Neural progenitor cell (in vitro differentiated cells): ENCODE results near the gene THEM4. TPM values are rescaled to one million over a fixed set of nuclear protein-coding genes. Genes with fewer than 3 reads are reported as not detected.

ENCODE experiments used
- DNase-seq: peaks from one replicate; pipeline ENCODE4 v3.0.0-alpha.2; 2016; ENCODE audit warnings: low spot score
- H2AFZ ChIP-seq: fragments of 200-600 bp; sonication (generic); replicated peaks from 2 replicates; pipeline ENCODE4 v1.6.1; 2016; ENCODE audit warnings: antibody characterized with exemption
- H3F3A ChIP-seq: fragments of 200-600 bp; sonication (generic); 2 replicates; pipeline ENCODE4 v1.6.1; 2016; ENCODE audit warnings: antibody characterized with exemption, low read depth
- H3K27ac ChIP-seq: fragments of 200-600 bp; sonication (generic); 2 replicates; pipeline ENCODE4 v1.5.1; 2016; ENCODE audit warnings: mild to moderate bottlenecking
- H3K27me3 ChIP-seq: fragments of 200-600 bp; sonication (generic); 2 replicates; pipeline ENCODE4 v1.6.1; 2016; ENCODE audit warnings: mild to moderate bottlenecking, moderate library complexity
- H3K36me3 ChIP-seq: fragments of 200-600 bp; sonication (generic); 2 replicates; pipeline ENCODE4 v1.5.1; 2016
- H3K4me1 ChIP-seq: fragments of 200-600 bp; sonication (generic); 2 replicates; pipeline ENCODE4 v1.6.1; 2016; ENCODE audit warnings: mixed run types
- H3K4me2 ChIP-seq: fragments of 200-600 bp; sonication (generic); 2 replicates; pipeline ENCODE4 v1.6.1; 2016
- H3K4me3 ChIP-seq: fragments of 200-600 bp; sonication (generic); 2 replicates; pipeline ENCODE4 v1.5.1; 2016
- H3K79me2 ChIP-seq: fragments of 200-600 bp; sonication (generic); 2 replicates; pipeline ENCODE4 v1.6.1; 2016; ENCODE audit warnings: low read depth
- H3K9ac ChIP-seq: fragments of 200-600 bp; sonication (generic); 2 replicates; pipeline ENCODE4 v1.6.1; 2016
- H3K9me3 ChIP-seq: fragments of 200-600 bp; sonication (generic); 2 replicates; pipeline ENCODE4 v1.5.1; 2016; ENCODE audit warnings: low read depth
- H4K20me1 ChIP-seq: fragments of 200-600 bp; sonication (generic); 2 replicates; pipeline ENCODE4 v1.6.1; 2016; ENCODE audit warnings: low read depth
- H3K27ac Mint-ChIP-seq: 3 replicates; pipeline ENCODE4 v1.8.0; 2021; ENCODE audit warnings: mixed read lengths
- H3K27me3 Mint-ChIP-seq: 2 replicates; pipeline ENCODE4 v1.8.0; 2022; ENCODE audit warnings: low read depth, mild to moderate bottlenecking, inconsistent platforms, moderate library complexity, mixed read lengths; ENCODE audit not compliant: insufficient read depth
- H3K36me3 Mint-ChIP-seq: 3 replicates; pipeline ENCODE4 v1.8.0; 2021; ENCODE audit warnings: mixed read lengths
- H3K4me1 Mint-ChIP-seq: 3 replicates; pipeline ENCODE4 v1.8.0; 2021; ENCODE audit warnings: mixed read lengths
- H3K4me3 Mint-ChIP-seq: 3 replicates; pipeline ENCODE4 v1.8.0; 2021; ENCODE audit warnings: mild to moderate bottlenecking, moderate library complexity, mixed read lengths
- H3K9me3 Mint-ChIP-seq: 3 replicates; pipeline ENCODE4 v1.8.0; 2020; ENCODE audit warnings: mixed read lengths
- CTCF ChIP-seq: fragments of 200-600 bp; sonication (generic); IDR thresholded peaks from 2 replicates; pipeline ENCODE4 v1.5.1; 2017; ENCODE audit warnings: antibody characterized with exemption, mild to moderate bottlenecking
- EZH2 ChIP-seq: fragments of 200-600 bp; sonication (generic); IDR thresholded peaks from 2 replicates; pipeline ENCODE4 v1.6.1; 2017; ENCODE audit warnings: antibody characterized with exemption, mild to moderate bottlenecking, moderate library complexity
- EZH2phosphoT487 ChIP-seq: fragments of 200-600 bp; sonication (generic); IDR thresholded peaks from 2 replicates; pipeline ENCODE4 v1.6.1; 2017; ENCODE audit warnings: antibody characterized with exemption
- total RNA-seq: library from RNA; depleted of rRNA; stranded (reverse); fragments of >200 nt; gene quantifications from 2 replicates; pipeline ENCODE4 v1.2.3, GENCODE V29; 2015; ENCODE audit warnings: low replicate concordance

Gene THEM4
- total RNA-seq, 1 donor from 2014 or later: 14.1 TPM

DNA sequence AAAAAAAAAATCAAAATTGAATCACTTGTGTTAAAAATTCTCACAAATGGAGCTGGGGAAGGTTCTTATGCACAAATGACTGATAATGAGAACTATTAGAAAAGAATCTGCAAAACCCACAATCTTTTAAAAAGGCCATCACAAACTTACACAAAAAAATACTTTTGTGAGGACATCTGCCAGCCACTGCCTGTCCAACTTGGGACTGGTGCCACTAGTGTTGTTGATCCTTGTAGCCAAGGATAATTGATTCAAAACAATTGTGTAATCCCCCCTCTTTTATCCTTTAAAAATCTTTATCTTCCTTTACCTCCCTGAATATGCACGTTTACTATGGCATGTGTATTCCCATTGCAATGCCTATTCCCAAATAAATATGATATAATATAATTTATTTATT, 39.2 kb upstream of the THEM4 start:
- no peaks in the 10 kb centered on the region for H3K9me3 Mint-ChIP-seq

DNA sequence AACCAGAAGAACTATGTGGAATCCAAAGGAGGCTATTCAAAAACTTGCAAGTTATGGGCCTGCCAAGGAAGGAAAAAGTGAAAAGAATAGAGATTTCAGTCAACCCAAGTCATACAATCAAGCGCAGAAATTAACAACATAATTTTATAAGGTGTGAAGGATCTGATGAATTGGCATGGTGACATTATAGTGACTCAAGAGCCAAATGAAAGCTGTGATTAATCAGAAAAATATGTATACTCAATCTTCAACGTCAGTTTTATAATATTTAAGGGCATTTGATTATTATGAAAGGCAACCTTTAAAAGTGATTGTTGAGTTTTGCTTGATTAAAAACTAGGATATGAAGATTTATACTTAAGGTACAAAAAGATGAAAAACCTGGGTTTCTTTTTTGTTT, 37.8 kb upstream of the THEM4 start:
- Mint-ChIP-seq H3K36me3 (no peaks in the 10 kb centered on the region), H3K9me3 (no peaks in the 10 kb centered on the region), H3K4me1 (peaks cover 31% of the 10 kb centered on the region), H3K27ac (no peak overlapping the region), H3K27me3 (peaks cover 9% of the 10 kb centered on the region), H3K4me3 (no peak overlapping the region)
- Histone ChIP-seq H3K79me2 (no peaks in the 10 kb centered on the region), H3K4me1 (no peaks in the 10 kb centered on the region), H3K27ac (no peak overlapping the region), H4K20me1 (no peaks in the 10 kb centered on the region), H3K4me2 (no peak overlapping the region), H3K36me3 (no peaks in the 10 kb centered on the region), H3K9me3 (no peaks in the 10 kb centered on the region), H3K27me3 (no peaks in the 10 kb centered on the region), H2AFZ (no peak overlapping the region), H3K9ac (no peak overlapping the region), H3K4me3 (no peak overlapping the region), H3F3A (no peaks in the 10 kb centered on the region)
- DNase-seq: no peak
- TF ChIP-seq CTCF: no peak
- no peak for TF ChIP-seq EZH2
- TF ChIP-seq EZH2phosphoT487: no peak

More for the DNA sequence above, 39.2 kb upstream of the THEM4 start:
- no peaks in the 10 kb centered on the region for H3K79me2 ChIP-seq
- H3K9me3 ChIP-seq: no peaks in the 10 kb centered on the region
- H4K20me1 ChIP-seq: no peaks in the 10 kb centered on the region
- no peak for DNase-seq
- no peaks in the 10 kb centered on the region for H3F3A ChIP-seq
- Mint-ChIP-seq H3K27ac (no peak overlapping the region), H3K36me3 (no peaks in the 10 kb centered on the region), H3K27me3 (peaks cover 6% of the 10 kb centered on the region), H3K4me3 (no peak overlapping the region), H3K4me1 (peaks cover 25% of the 10 kb centered on the region)
- H3K27ac ChIP-seq: no peak overlapping the region
- no peaks in the 10 kb centered on the region for H3K4me1 ChIP-seq
- no peaks in the 10 kb centered on the region for H3K27me3 ChIP-seq
- H2AFZ ChIP-seq: no peak overlapping the region
- TF ChIP-seq CTCF: no peak
- TF ChIP-seq EZH2: no peak
- TF ChIP-seq EZH2phosphoT487: no peak
- no peaks in the 10 kb centered on the region for H3K36me3 ChIP-seq
- no peak overlapping the region for H3K9ac ChIP-seq
- H3K4me3 ChIP-seq: no peak overlapping the region
- no peak overlapping the region for H3K4me2 ChIP-seq

GRCh38 chr1:151945725-151946722, 36.7 kb upstream of the THEM4 start:
- no peak overlapping the region for H3K4me3 ChIP-seq
- H3K4me1 ChIP-seq: no peaks in the 10 kb centered on the region
- peak; percentile 16 for DNase-seq
- no peaks in the 10 kb centered on the region for H3K79me2 ChIP-seq
- TF ChIP-seq EZH2phosphoT487 (no peak), EZH2 (no peak), CTCF (no peak)
- H3F3A ChIP-seq: no peaks in the 10 kb centered on the region
- Mint-ChIP-seq H3K36me3 (no peaks in the 10 kb centered on the region), H3K4me3 (no peak overlapping the region), H3K9me3 (no peaks in the 10 kb centered on the region), H3K27me3 (peaks cover 12% of the 10 kb centered on the region), H3K27ac (no peak overlapping the region), H3K4me1 (peaks cover 41% of the 10 kb centered on the region)
- H3K9me3 ChIP-seq: no peaks in the 10 kb centered on the region
- no peak overlapping the region for H3K9ac ChIP-seq
- H3K4me2 ChIP-seq: no peak overlapping the region
- no peaks in the 10 kb centered on the region for H3K27me3 ChIP-seq
- H2AFZ ChIP-seq: no peak overlapping the region
- no peaks in the 10 kb centered on the region for H3K36me3 ChIP-seq
- H4K20me1 ChIP-seq: no peaks in the 10 kb centered on the region
- H3K27ac ChIP-seq: no peak overlapping the region
